GM12878 (cell line): ENCODE measurements around the gene TENT4B.

ENCODE experiments used
- EZH2 ChIP-seq: IDR thresholded peaks from 2 replicates; pipeline ENCODE4 v1.6.1; 2012; ENCODE audit warnings: low read depth, mild to moderate bottlenecking, control low read depth, inconsistent platforms, low read length, borderline replicate concordance; ENCODE audit not compliant: control insufficient read depth
- POLR2A ChIP-seq: IDR thresholded peaks from 2 replicates; pipeline ENCODE4 v1.6.1; 2011; ENCODE audit warnings: low read depth, mild to moderate bottlenecking, low read length
- TAF1 ChIP-seq: IDR thresholded peaks from 2 replicates; pipeline ENCODE4 v1.6.1; 2011; ENCODE audit warnings: mild to moderate bottlenecking, low read depth, low read length, borderline replicate concordance
- TF ChIP-seq, protein P1 (sequence below): IDR thresholded peaks from 2 replicates; pipeline ENCODE4 v1.6.1; 2012; ENCODE audit warnings: low read depth, low read length, improper control_type of control experiment
- TF ChIP-seq, protein P2 (sequence below): IDR thresholded peaks from 2 replicates; pipeline ENCODE4 v1.6.1; 2012; ENCODE audit warnings: mild to moderate bottlenecking, low read depth, low read length

DNA sequence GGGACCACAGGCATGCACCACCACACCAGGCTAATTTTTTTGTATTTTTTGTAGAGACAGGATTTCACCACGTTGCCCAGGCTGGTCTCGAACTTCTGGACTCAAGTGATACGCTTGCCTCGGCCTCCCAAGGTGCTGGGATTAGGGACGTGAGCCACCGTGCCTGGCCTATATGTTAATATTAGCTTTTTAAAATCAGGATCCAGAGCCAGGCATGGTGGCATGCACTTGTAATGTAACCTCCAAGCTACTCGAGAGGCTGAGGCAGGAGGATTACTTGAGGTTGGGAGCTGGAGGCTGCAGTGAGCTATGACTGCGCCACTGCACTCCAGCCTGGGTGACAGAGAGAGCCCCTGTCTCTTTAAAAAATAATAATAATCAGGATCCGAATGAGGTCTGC, 104.8 kb downstream of the TENT4B start:
- TF ChIP-seq POLR2A (no peak), TAF1 (no peak), EZH2 (no peak)
- TF ChIP-seq, protein P1, sequence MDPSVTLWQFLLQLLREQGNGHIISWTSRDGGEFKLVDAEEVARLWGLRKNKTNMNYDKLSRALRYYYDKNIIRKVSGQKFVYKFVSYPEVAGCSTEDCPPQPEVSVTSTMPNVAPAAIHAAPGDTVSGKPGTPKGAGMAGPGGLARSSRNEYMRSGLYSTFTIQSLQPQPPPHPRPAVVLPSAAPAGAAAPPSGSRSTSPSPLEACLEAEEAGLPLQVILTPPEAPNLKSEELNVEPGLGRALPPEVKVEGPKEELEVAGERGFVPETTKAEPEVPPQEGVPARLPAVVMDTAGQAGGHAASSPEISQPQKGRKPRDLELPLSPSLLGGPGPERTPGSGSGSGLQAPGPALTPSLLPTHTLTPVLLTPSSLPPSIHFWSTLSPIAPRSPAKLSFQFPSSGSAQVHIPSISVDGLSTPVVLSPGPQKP: no peak
- TF ChIP-seq, protein P2, sequence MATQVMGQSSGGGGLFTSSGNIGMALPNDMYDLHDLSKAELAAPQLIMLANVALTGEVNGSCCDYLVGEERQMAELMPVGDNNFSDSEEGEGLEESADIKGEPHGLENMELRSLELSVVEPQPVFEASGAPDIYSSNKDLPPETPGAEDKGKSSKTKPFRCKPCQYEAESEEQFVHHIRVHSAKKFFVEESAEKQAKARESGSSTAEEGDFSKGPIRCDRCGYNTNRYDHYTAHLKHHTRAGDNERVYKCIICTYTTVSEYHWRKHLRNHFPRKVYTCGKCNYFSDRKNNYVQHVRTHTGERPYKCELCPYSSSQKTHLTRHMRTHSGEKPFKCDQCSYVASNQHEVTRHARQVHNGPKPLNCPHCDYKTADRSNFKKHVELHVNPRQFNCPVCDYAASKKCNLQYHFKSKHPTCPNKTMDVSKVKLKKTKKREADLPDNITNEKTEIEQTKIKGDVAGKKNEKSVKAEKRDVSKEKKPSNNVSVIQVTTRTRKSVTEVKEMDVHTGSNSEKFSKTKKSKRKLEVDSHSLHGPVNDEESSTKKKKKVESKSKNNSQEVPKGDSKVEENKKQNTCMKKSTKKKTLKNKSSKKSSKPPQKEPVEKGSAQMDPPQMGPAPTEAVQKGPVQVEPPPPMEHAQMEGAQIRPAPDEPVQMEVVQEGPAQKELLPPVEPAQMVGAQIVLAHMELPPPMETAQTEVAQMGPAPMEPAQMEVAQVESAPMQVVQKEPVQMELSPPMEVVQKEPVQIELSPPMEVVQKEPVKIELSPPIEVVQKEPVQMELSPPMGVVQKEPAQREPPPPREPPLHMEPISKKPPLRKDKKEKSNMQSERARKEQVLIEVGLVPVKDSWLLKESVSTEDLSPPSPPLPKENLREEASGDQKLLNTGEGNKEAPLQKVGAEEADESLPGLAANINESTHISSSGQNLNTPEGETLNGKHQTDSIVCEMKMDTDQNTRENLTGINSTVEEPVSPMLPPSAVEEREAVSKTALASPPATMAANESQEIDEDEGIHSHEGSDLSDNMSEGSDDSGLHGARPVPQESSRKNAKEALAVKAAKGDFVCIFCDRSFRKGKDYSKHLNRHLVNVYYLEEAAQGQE: no peak
